ENCODE results near the gene MTARC1. TPM values are rescaled to one million over a fixed set of nuclear protein-coding genes. Genes with fewer than 3 reads are reported as not detected.

The MTARC1 gene
- total RNA-seq, 4 donors from 2014 or later: 10.0 to 28.8 (median 16.6) TPM

DNA sequence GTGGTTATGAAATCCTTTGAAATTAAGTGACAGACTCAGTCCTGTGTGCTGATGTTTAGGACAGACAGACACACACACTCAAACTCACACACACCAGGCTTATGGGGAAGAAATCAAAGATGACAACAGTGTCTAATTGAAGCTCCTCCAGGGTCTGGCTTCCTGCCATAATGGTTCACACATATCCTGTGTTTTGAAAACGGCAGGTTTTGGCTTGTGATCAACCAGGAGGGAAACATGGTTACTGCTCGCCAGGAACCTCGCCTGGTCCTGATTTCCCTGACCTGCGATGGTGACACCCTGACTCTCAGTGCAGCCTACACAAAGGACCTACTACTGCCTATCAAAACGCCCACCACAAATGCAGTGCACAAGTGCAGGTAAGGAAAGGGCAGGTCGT, 4.6 kb downstream of the MTARC1 start:
- no peaks in the 10 kb centered on the region for H3K9me3 ChIP-seq
- TF ChIP-seq POLR2AphosphoS5 (IDR thresholded peaks at IDR 0.05): no peak
- no peak for TF ChIP-seq POLR2A (IDR thresholded peaks at IDR 0.05)
- TF ChIP-seq CTCF (IDR thresholded peaks at IDR 0.05): no peak
- no peak for TF ChIP-seq EP300 (IDR thresholded peaks at IDR 0.05; ENCODE audit: low read depth)
- intact Hi-C loops (cut with DNase I; ENCODE audit: low total_unique reads) (no loop called here), in situ Hi-C loops (cut with MboI; ENCODE audit: low pct_ligation_motif_present in 1 of 4, low pct_unique_long_range_greater_than_20kb in 1 of 4, low sequenced_read_pairs in 3 of 4) (loop anchor here in 3 of 4 donors (25.0 kb wide), 2 partner anchors 104 to 504 kb away; partner anchors contain the start of gene C1orf115 (in 1 of the 3))
- no peak for DNase-seq
- H3K27ac ChIP-seq: peak overlapping the region; percentile 45 to 58 (median 51)
- H3K4me3 ChIP-seq: no peak overlapping the region
- peaks cover 7 to 52% (median 31%) of the 10 kb centered on the region in 4 donors for H3K4me1 ChIP-seq
- no peaks in the 10 kb centered on the region for H3K36me3 ChIP-seq
- H3K27me3 ChIP-seq: no peaks in the 10 kb centered on the region
- 20 to 42% methylated on average over 2 to 6 of the region's 6 CpGs for WGBS, 2 donors (ENCODE audit: low coverage in 1 of 2)

DNA sequence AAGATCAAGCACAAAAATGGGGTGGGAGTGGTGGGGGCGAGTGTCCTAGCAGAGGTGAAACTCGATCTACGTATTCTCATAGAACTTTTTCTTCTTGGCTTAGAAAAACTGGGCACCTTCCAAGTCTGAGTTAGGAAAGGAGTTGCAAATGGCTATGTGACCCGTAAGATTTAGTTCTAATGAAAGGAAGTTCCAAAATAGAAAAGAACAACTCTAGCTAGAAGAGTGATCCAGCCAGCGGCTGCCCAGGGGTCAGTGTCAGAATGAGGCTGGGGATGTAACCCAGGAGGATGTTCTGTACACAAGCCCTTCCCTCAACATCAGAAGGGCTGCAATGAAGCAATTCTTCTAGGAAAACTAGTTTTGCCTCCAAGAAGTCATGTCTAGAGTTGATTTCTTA, 5.2 kb downstream of the MTARC1 start:
- intact Hi-C loops (cut with DNase I; ENCODE audit: low total_unique reads) (no loop called here), in situ Hi-C loops (cut with MboI; ENCODE audit: low pct_ligation_motif_present in 1 of 4, low pct_unique_long_range_greater_than_20kb in 1 of 4, low sequenced_read_pairs in 3 of 4) (loop anchor here in 3 of 4 donors (25.0 kb wide), 2 partner anchors 105 to 505 kb away; partner anchors contain the start of gene C1orf115 (in 1 of the 3))
- Histone ChIP-seq H3K27ac (peak overlapping the region; percentile 45 to 58 (median 51)), H3K9me3 (no peaks in the 10 kb centered on the region), H3K27me3 (no peaks in the 10 kb centered on the region), H3K4me3 (no peak overlapping the region), H3K36me3 (no peaks in the 10 kb centered on the region), H3K4me1 (peaks cover 7 to 56% (median 27%) of the 10 kb centered on the region in 4 donors)
- no peak for DNase-seq
- TF ChIP-seq POLR2A (IDR thresholded peaks at IDR 0.05): no peak
- no peak for TF ChIP-seq CTCF (IDR thresholded peaks at IDR 0.05)
- no peak for TF ChIP-seq EP300 (IDR thresholded peaks at IDR 0.05; ENCODE audit: low read depth)
- no peak for TF ChIP-seq POLR2AphosphoS5 (IDR thresholded peaks at IDR 0.05)
- 70 to 78% methylated on average over 4 to 5 of the region's 5 CpGs for WGBS, 2 donors (ENCODE audit: low coverage in 1 of 2)

- DNase-seq: no peak
- TF ChIP-seq CTCF (IDR thresholded peaks at IDR 0.05) (no peak), POLR2AphosphoS5 (IDR thresholded peaks at IDR 0.05) (no peak), POLR2A (IDR thresholded peaks at IDR 0.05) (no peak), EP300 (IDR thresholded peaks at IDR 0.05; ENCODE audit: low read depth) (no peak)
- 79 to 85% methylated on average over 10 of the region's 10 CpGs for WGBS, 2 donors (ENCODE audit: low coverage in 1 of 2)
- intact Hi-C loops (cut with DNase I; ENCODE audit: low total_unique reads): no loop called here
- no peak overlapping the region for H3K4me3 ChIP-seq
- in situ Hi-C loops (cut with MboI; ENCODE audit: low pct_ligation_motif_present in 1 of 4, low pct_unique_long_range_greater_than_20kb in 1 of 4, low sequenced_read_pairs in 3 of 4): loop anchor here in 3 of 4 donors (25.0 kb wide), 2 partner anchors 109 to 509 kb away; partner anchors contain the start of gene C1orf115 (in 1 of the 3)
- peak overlapping the region in 3 of 4 donors; percentile 28 to 63 (median 37) for H3K27ac ChIP-seq
- no peaks in the 10 kb centered on the region for H3K27me3 ChIP-seq
- no peaks in the 10 kb centered on the region for H3K9me3 ChIP-seq
- H3K4me1 ChIP-seq: peaks cover 0 to 20% (median 6%) of the 10 kb centered on the region in 4 donors
- H3K36me3 ChIP-seq: no peaks in the 10 kb centered on the region
Measured at GRCh38 chr1:220796530-220796929, 9.8 kb downstream of the MTARC1 start.

DNA sequence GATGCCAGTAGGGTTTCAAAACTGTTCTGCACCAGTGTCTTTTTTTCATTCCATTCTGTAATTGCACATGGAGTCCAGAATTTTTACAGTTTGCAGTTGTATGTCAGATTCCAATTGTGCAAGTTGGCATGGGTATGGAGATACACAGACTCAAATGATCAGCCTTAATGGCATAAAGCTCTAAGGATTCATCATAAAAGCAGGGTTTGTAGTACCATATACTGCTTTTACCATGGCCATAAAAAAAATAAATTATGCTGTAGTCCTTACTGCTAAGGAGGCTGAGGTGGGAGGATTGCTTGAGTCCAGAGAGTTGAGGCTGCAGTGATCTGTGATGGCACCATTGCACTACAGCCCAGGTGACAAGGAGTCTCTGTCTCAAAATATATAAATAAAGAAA, 10.3 kb downstream of the MTARC1 start:
- no peaks in the 10 kb centered on the region for H3K36me3 ChIP-seq
- H3K27ac ChIP-seq: peak overlapping the region in 3 of 4 donors; percentile 28 to 63 (median 37)
- intact Hi-C loops (cut with DNase I; ENCODE audit: low total_unique reads) (no loop called here), in situ Hi-C loops (cut with MboI; ENCODE audit: low pct_ligation_motif_present in 1 of 4, low pct_unique_long_range_greater_than_20kb in 1 of 4, low sequenced_read_pairs in 3 of 4) (loop anchor here in 3 of 4 donors (25.0 kb wide), 2 partner anchors 110 to 510 kb away; partner anchors contain the start of gene C1orf115 (in 1 of the 3))
- DNase-seq: no peak
- no peak for TF ChIP-seq CTCF (IDR thresholded peaks at IDR 0.05)
- no peak for TF ChIP-seq EP300 (IDR thresholded peaks at IDR 0.05; ENCODE audit: low read depth)
- no peak for TF ChIP-seq POLR2A (IDR thresholded peaks at IDR 0.05)
- TF ChIP-seq POLR2AphosphoS5 (IDR thresholded peaks at IDR 0.05): no peak
- no peak overlapping the region for H3K4me3 ChIP-seq
- no peaks in the 10 kb centered on the region for H3K27me3 ChIP-seq
- peaks cover 0 to 15% (median 5%) of the 10 kb centered on the region in 4 donors for H3K4me1 ChIP-seq
- no peaks in the 10 kb centered on the region for H3K9me3 ChIP-seq
